HAP-1 (cell line): ENCODE measurements around the gene HOXB13.

Experiments used
- DNase-seq, 2 experiments: peaks; one replicate each; pipeline ENCODE4 v3.0.0-alpha.2; 2016 to 2020; ENCODE audit warnings: low spot score in 2 of 2
- H3K27me3 ChIP-seq: fragments of 250-450 bp; sonication (Bioruptor Pico); 2 replicates; pipeline ENCODE4 v1.5.1; 2020; ENCODE audit warnings: low read depth, mild to moderate bottlenecking, moderate library complexity
- H3K36me3 ChIP-seq: fragments of 250-450 bp; sonication (Bioruptor Pico); replicated peaks from 2 replicates; pipeline ENCODE4 v1.5.1; 2020; ENCODE audit warnings: mild to moderate bottlenecking
- H3K4me1 ChIP-seq: fragments of 250-450 bp; sonication (Bioruptor Pico); 2 replicates; pipeline ENCODE4 v1.5.1; 2020; ENCODE audit warnings: mild to moderate bottlenecking
- H3K4me3 ChIP-seq: fragments of 250-450 bp; sonication (Bioruptor Pico); 2 replicates; pipeline ENCODE4 v1.5.1; 2020; ENCODE audit warnings: mild to moderate bottlenecking, moderate library complexity
- H3K9me3 ChIP-seq: fragments of 250-450 bp; sonication (Bioruptor Pico); 2 replicates; pipeline ENCODE4 v1.5.1; 2020; ENCODE audit warnings: mild to moderate bottlenecking, moderate library complexity
- in situ Hi-C: fragments of 300-500 bp; cut with MboI; formaldehyde crosslinking; loops from 3 replicates; pipeline ENCODE4 v1.14.3; 2020; ENCODE audit warnings: low sequenced_read_pairs, inconsistent platforms, mixed read lengths

Gene HOXB13

DNA sequence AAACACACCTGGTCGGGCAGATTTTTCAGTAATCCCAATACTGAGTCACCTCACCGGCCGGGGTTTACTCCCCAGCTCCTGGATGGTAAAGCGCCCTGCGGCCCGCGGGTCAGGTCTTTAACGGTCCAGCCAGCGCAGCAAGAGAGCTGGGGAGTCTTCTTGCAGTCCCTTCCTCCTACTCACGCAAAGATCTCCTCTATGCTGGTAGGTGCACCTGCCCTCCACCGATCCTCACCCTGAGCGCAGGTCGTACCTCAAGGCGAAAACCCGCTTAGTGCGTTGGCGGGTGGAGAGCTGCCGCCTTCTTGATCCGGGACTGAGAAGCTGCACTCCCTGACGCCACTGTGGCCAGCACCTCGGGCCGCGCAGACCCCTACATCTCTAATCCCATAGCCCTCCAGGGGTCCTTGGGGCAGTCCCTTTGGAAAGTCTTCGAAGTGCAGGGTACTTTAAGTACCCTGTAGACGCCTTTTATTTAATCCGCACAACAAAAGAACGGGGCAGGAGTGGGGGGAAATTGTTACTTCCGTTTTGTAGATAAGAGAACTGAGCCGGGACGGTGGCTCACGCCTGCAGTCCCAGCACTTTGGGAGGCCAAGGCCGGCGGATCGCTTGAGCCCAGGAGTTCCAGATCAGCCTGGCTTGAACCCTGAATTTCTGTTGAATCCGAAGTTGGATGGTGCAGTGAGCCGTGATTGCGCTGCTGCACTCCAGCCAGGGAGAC lies 10.4 kb upstream of the HOXB13 start:
- Histone ChIP-seq H3K9me3 (no peaks in the 10 kb centered on the region), H3K4me3 (no peak overlapping the region), H3K27me3 (peaks cover 61% of the 10 kb centered on the region), H3K36me3 (no peaks in the 10 kb centered on the region), H3K4me1 (no peaks in the 10 kb centered on the region)
- no peak for DNase-seq
- in situ Hi-C loops = no loop called here

DNA sequence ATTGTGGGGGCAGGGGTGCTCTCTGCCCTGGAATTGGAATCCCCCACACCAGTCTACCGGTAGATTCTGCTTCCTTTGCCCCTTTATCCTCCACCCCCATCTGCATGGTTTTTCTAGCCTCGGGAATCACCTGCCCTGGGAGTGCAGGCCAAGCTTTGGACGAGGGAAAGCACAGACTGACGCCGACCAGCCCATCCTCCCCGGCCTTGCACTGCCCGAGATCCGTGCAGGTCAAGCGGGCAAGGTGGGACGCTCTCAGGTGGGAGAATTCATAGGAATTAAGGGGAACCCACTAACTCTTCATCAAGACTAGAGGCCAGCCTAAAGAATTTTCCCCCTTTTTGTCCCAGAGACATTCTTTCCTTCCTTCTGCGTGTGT lies 9.9 kb upstream of the HOXB13 start:
- Histone ChIP-seq H3K36me3 (no peaks in the 10 kb centered on the region), H3K9me3 (no peaks in the 10 kb centered on the region), H3K4me1 (no peaks in the 10 kb centered on the region), H3K4me3 (no peak overlapping the region), H3K27me3 (peaks cover 56% of the 10 kb centered on the region)
- in situ Hi-C loops = no loop called here
- no peak for DNase-seq

DNA sequence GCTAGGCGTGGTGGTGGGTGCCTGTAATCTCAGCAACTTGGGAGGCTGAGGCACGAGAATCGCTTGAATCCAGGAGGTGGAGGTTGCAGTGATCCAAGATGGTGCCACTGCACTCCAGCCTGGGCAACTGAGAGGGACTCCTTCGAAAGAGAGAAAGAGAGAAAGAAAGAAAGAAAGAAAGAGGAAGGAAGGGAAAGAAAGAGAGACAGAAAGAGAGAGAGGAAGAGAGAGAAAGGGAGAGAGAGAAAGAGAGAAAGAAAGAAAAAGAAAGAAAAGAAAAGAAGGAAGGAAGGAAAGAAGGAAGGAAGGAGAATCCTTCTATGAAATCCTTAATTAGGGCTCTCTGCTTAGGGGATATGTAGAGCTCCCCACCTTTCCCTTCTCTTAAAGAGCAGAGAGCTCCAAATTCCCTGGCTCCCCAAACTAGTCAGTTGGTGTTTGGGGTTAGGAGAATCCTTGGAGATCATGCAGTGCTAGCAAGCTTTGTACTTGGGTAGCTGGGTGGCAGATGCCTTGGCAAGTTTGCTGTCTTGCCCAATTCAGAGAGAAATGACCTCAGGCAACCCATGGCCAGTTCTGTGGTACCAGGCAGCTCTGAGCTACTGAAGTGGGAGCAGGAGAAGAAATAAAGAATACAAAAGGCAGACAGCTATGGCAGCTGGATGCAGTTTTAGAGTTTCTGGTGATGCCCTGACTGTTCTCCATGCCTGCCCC lies 8.9 kb upstream of the HOXB13 start:
- peaks cover 46% of the 10 kb centered on the region for H3K27me3 ChIP-seq
- DNase-seq = no peak
- H3K4me1 ChIP-seq = no peaks in the 10 kb centered on the region
- H3K36me3 ChIP-seq = no peaks in the 10 kb centered on the region
- H3K9me3 ChIP-seq = no peaks in the 10 kb centered on the region
- H3K4me3 ChIP-seq = no peak overlapping the region
- in situ Hi-C loops = no loop called here

GRCh38 chr17:48735062-48735351 lies 6.5 kb upstream of the HOXB13 start:
- H3K36me3 ChIP-seq = no peaks in the 10 kb centered on the region
- DNase-seq = no peak
- peaks cover 1% of the 10 kb centered on the region for H3K4me1 ChIP-seq
- H3K9me3 ChIP-seq = no peaks in the 10 kb centered on the region
- in situ Hi-C loops = no loop called here
- peaks cover 27% of the 10 kb centered on the region for H3K27me3 ChIP-seq
- no peak overlapping the region for H3K4me3 ChIP-seq

- Histone ChIP-seq H3K4me3 (no peak overlapping the region), H3K9me3 (no peaks in the 10 kb centered on the region), H3K27me3 (peaks cover 24% of the 10 kb centered on the region), H3K36me3 (no peaks in the 10 kb centered on the region), H3K4me1 (peaks cover 6% of the 10 kb centered on the region)
- in situ Hi-C loops = no loop called here
- DNase-seq = no peak
These were observed 5.9 kb upstream of the HOXB13 start for GRCh38 chr17:48734333-48735061.

GRCh38 chr17:48733632-48734328 lies 5.2 kb upstream of the HOXB13 start:
- H3K36me3 ChIP-seq = no peaks in the 10 kb centered on the region
- H3K4me3 ChIP-seq = no peak overlapping the region
- H3K4me1 ChIP-seq = peaks cover 9% of the 10 kb centered on the region
- no peaks in the 10 kb centered on the region for H3K9me3 ChIP-seq
- in situ Hi-C loops = no loop called here
- DNase-seq = no peak
- H3K27me3 ChIP-seq = peaks cover 16% of the 10 kb centered on the region

DNA sequence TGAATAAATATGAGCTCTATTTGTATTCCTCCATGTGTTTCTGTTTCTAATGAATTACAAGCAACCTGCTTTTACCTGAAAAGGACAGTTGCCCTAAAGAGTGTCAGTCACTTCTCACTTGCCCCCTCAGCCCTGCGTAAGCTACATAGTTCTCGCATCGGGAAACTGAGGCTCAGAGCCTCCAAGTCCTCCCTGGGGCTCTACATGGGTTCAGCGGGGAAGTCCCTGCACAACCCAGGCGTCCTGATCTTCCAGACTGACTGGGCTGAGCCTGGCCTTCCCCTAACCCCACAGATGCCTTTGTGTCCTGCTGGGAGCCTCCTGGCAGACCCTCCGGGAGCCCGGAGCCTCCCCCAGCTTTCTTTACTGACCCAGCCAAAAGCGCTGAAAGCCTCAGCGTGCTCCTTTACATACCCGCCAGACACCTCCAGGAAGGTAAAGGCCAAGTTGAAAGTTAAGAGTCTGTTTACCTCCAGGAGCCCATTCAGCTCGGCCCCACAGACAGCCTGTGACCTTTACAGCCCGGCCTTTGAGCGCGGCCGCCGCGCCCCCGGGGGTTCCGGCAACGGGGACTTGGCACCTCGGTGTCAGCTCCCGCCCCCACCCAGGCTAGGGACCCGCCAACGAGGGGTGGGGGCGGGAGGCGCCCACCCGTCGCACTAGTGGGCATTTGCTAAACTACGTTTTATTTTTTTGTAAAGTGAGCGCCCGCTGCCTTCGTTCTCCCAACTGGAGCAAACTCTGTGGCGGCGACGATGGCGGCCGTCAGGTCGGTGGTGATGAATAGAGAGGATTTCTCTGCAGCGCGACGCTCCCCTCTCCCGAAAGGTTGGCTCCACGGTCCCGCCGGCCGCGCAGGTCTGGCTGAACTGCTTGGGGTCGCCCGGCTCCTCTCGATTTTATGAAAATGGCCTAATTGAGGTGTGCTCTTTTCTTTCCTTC lies 4.4 kb upstream of the HOXB13 start:
- Histone ChIP-seq H3K4me3 (no peak overlapping the region), H3K27me3 (peaks cover 8% of the 10 kb centered on the region; the same call in 1 of the 2 replicates), H3K9me3 (no peaks in the 10 kb centered on the region), H3K4me1 (peaks cover 9% of the 10 kb centered on the region), H3K36me3 (no peaks in the 10 kb centered on the region)
- in situ Hi-C loops = no loop called here
- no peak for DNase-seq

DNA sequence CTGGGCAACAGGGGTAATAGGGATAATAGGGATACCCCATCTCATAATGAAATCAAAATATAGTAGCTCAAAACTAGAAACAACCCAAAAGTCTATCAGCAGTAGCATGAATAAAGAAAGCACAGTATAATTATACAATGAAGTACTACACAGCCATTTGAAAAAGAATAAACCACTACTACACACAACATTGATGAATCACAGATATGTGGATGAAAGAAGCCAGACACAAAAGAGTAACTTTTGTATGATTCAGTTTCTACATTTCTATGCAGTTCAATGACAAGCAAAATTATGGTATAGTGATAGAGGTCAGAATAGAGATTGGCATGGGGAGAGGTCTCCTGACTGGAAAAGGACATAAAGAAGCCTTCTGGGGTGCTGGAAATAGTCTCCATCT lies 2.8 kb upstream of the HOXB13 start:
- DNase-seq = no peak
- H3K4me1 ChIP-seq = peaks cover 14% of the 10 kb centered on the region
- 0 out of 2 replicates have a peak, but pooled peaks cover 3% of the 10 kb centered on the region for H3K27me3 ChIP-seq
- H3K4me3 ChIP-seq = no peak overlapping the region
- H3K36me3 ChIP-seq = no peaks in the 10 kb centered on the region
- H3K9me3 ChIP-seq = no peaks in the 10 kb centered on the region
- in situ Hi-C loops = no loop called here

DNA sequence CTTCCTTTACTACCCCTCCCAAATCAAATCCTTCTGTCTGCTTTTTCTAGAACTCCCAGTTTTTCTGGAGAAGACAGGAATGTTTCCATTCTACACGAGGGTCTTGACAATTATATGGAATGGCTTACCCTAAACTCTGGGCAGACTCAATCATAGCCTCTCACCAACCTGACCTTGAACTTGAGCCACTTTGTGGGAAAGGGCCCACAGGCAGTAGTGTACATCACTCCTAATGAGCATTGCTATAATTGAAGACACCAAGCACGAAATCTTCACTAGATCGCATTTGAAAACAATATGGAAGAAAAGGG lies 1.6 kb upstream of the HOXB13 start:
- H3K27me3 ChIP-seq = 0 out of 2 replicates have a peak, but pooled peaks cover 3% of the 10 kb centered on the region

DNA sequence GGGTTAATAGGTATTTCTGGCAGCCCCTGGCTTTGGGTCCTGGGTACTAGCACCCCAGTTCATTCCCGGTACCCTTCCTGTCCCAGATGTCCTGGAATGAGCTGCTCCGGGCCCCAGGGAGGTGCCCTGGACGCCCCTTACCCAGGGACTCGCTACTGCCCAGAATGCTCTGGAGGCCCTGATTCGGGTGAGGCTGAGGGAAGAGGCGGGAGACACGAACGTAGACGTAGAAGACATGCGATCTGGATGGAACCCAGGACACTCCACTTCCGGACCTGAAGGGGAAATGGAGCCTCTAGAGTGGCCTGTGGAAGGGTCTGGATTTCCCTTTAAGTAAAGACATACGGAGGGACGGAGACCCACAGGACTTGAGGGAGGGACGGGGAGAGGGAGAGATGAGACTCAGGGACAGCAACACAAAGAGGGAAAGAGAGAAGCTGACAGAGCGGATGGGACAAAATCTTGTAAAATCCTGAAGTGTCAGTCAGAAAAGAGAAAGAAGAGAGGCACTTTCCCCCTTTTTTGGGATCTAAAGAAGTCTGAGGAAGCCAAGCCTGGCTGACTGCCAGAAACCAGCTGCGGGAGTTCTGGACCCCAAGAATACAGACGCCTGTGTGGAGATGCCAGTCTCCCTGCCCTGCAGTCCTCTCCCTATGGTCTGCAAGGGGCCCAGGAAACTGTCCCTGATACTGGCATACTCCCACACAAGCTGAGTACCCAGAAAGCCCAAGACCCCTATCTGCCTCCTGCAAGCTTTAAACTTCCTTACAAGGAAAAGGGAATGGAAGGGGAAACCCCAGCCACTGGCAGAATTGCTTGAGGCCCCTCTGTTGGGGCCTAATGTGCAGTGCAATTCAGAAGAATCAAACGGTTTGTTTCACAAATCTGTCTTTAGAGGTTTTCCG lies 1.0 kb upstream of the HOXB13 start:
- Histone ChIP-seq H3K36me3 (no peaks in the 10 kb centered on the region), H3K4me3 (peak overlapping the region; percentile 58), H3K4me1 (peaks cover 14% of the 10 kb centered on the region), H3K9me3 (no peaks in the 10 kb centered on the region), H3K27me3 (0 out of 2 replicates have a peak, but pooled peaks cover 1% of the 10 kb centered on the region)
- in situ Hi-C loops = loop anchor here (5.0 kb wide), 1 partner anchor 58 kb away; no protein-coding TSS in a partner anchor
- DNase-seq = peak; percentile 19 to 52

More for the DNA sequence above, 1.6 kb upstream of the HOXB13 start:
- no peak for DNase-seq
- H3K36me3 ChIP-seq = no peaks in the 10 kb centered on the region
- no peaks in the 10 kb centered on the region for H3K9me3 ChIP-seq
- H3K4me1 ChIP-seq = peaks cover 14% of the 10 kb centered on the region
- H3K4me3 ChIP-seq = no peak overlapping the region
- in situ Hi-C loops = no loop called here

- Histone ChIP-seq H3K27me3 (no peaks in the 10 kb centered on the region), H3K4me1 (peaks cover 14% of the 10 kb centered on the region)
These were observed 955 bp downstream of the HOXB13 start for GRCh38 chr17:48727415-48728175.

More at GRCh38 chr17:48727415-48728175, 955 bp downstream of the HOXB13 start:
- no peak for DNase-seq
- in situ Hi-C loops = loop anchor here (5.0 kb wide), 1 partner anchor 60 kb away; no protein-coding TSS in a partner anchor
- H3K4me3 ChIP-seq = peak overlapping the region; percentile 58
- H3K9me3 ChIP-seq = no peaks in the 10 kb centered on the region
- H3K36me3 ChIP-seq = no peaks in the 10 kb centered on the region
